NCI-H2081 (cell line): ENCODE measurements around the gene HHIPL1.
"Not testable (repeated sequence)": the region's sequence is repeated elsewhere in the genome, so short reads cannot be mapped to it uniquely, and the experiment has no call there.

Experiments used
- DNase-seq, 2 experiments: peaks; one replicate each; lab custom pipeline; 2025; lab: John Stamatoyannopoulos, UW

Gene HHIPL1

DNA sequence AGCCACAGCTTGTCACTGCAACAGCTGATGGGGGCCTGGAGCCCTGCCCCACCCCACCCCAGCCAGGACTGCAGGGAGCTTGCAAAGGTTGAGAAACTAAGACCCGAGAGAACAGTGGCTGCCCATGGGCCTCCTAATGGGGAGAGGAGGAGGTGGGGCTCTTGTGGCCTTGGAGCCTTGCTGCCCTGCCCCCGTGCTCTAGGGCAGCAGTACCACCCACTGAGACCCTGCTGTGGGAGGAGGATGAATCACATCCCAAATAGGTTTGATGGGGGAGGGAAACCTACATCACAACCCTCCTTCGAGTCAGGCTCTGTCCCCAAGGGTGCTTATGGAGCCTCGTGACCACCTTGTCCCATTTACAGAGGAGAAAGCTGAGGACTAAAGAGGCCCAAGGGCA, 15.9 kb downstream of the HHIPL1 start:
- no peak for DNase-seq

DNA sequence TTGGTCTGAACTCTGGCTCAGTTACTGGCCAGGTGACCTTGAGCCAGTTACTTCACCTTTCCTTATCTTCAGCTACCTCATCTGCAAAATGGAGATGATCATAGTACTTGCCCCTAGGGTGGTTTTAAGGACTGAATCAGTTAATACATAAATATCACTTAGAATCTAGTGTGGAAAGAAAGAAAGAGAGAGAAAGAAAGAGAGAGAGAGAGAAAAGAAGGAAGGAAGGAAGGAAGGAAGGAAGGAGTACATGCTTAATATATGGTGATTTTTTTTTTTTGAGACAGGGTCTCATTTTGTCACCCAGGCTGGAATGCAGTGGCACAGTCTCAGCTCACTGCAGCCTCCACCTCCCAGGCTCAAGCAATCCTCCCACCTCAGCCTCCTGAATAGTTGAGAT, 16.3 kb downstream of the HHIPL1 start:
- not testable (repeated sequence) for DNase-seq

DNA sequence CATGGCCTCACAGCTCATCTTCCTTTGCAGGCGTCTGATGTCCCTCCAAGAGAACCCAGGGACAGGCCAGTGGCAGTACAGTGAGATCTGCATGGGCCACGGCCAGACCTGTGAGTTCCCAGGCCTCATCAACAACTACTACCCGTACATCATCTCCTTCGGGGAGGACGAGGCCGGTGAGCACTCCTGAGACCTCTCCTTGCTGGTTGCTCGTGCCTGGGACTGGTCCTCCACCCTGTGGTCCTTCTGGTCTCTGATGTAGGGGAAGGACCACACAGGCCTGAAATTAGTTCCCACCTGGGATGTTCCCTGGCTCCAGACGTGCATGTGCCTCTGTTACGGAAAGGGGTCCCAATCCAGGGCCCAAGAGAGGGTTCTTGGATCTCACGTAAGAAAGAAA, 17.9 kb downstream of the HHIPL1 start:
- DNase-seq: no peak

DNA sequence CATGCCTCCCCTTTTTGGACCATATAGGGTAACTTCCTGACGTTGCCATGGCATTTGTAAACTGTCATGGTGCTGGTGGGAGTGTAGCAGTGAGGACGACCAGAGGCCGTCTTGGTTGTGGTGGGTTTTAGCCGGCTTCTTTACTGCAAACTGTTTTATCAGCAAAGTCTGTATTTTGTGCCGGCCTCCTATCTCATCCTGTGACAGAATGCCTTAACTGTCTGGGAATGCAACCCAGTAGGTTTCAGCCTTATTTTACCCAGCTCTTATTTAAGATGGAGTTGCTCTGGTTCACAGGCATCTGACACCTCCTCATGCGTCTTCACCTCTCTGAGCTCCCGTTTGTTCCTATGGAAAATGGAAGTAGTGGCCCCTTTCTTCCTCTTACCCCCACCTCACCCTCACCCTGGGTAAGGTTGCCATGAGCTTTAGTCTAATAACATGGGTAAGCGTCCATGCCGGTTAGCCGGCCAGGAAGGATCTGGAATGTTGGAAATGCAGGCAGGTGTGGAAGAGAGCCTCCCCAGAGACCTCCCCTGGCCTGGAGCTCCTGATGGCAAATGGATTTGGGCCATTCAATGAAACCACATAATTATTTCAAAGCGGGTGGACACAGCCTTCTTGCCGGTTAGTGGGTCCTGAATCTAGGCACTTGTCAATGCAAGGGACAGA, 18.6 kb downstream of the HHIPL1 start:
- no peak for DNase-seq

DNA sequence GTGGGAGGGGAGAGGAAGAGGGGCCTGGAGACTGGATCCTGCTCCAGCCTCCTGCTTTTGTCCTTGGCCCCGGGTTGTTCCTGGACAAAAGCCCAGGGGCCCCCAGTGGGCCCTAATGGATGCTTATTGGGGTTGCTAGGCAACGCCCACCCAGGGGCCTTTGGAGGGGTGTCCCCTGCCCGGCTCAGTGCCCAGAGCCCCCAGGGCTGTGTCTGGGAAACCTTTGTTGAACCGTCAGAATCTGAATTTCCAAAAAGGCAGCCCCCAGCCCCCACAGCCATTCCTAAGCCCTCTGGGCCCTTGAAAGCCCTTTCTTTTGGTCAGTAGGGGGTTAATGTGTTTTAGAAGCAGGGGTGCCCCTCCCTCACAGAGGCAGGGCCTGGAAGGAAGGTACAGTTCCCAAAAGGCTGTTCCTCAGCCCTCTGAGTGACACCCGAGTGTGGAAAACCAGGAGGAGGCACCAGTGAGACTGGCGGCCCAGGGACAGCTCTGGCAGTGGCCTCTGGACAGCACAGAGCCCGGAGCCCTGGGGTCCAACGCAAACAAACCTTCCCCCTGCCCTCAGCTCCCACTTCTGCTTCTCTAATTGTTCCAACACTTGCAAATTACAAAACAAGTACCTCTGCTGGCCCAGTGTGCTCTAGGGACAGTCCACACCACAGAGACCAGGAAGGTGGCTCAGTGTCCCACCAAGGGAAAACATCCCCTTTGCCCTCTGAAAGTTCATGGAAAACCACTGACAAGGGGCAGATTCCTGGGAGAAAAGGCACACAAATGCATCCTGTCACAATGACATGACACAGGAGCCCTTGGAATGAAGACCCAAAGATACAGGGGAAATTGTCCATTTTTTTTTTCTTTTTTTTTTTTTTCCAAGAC, 19.4 kb downstream of the HHIPL1 start:
- DNase-seq: peak; percentile 69 to 70

DNA sequence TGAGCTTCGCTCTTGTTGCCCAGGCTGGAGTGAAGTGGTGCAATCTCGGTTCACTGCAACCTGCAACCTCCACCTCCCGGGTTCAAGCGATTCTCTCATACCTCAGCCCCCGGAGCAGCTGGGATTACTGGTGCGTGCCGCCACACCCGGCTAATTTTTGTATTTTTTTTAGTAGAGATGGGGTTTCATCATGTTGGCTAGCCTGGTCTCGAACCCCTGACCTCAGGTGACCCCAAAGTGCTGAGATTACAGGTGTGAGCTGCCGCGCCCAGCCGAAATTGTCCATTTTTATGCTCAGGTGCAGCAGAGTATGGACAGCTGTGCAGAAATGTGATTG, 20.0 kb downstream of the HHIPL1 start:
- no peak for DNase-seq

DNA sequence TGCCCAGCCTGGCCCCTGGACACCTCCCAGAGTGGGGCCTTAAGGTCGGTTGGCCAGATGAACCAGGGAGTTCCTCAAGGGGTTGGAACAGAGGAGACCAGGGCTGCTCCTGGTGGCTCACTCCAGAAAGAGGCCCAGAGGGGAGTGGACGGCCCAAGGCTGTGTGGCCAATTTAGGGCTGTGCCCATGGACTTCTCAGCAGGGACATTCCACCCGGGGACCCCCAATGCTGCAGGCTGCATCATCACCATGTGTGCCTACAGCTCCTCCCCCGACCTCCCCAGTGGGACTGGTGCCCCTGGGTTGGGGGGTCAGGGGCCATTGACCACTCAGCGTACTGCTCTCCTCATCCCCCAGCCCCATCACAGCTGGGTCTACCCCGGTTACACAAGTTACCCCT, 21.6 kb downstream of the HHIPL1 start:
- DNase-seq: no peak

DNA sequence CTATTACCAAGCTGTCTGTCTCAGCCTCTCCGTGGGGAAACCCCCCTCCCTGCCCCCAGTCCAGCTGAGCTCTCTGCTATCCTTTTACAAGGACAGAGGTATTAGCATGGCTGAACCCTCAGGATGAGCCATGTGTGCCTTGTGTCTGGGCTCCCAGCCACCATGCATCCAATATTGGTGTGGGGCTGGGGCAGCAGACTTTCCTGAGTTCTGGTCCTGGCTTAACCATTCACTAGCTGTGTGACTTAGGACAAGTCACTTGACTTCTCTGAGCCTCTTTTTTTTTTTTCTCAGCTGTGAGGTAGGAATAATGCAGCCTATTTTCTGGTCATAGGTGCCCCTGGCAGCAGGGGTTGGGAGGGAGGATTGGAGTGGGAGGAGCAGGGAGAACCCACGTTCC, 22.1 kb downstream of the HHIPL1 start:
- DNase-seq: no peak

DNA sequence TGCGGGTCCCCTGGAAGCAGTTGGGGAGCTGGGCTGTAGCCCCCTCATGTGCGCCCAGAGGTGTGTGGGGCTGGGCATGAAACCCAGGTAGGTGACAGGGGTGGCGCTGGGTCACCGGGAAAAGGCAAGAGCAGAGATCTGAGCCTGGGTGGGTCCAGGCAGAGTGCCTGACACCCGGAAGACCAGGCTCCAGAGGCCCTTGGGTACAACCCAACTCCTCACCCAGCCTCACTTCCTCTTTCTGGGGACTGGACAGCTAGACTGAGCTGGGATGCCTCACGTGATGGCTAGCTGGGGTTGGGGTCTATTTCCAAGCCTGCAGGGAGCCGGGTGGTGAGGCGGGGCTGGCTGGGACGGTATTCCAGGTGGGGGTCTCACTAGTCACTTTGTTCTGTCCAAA, 22.9 kb downstream of the HHIPL1 start:
- DNase-seq: no peak

DNA sequence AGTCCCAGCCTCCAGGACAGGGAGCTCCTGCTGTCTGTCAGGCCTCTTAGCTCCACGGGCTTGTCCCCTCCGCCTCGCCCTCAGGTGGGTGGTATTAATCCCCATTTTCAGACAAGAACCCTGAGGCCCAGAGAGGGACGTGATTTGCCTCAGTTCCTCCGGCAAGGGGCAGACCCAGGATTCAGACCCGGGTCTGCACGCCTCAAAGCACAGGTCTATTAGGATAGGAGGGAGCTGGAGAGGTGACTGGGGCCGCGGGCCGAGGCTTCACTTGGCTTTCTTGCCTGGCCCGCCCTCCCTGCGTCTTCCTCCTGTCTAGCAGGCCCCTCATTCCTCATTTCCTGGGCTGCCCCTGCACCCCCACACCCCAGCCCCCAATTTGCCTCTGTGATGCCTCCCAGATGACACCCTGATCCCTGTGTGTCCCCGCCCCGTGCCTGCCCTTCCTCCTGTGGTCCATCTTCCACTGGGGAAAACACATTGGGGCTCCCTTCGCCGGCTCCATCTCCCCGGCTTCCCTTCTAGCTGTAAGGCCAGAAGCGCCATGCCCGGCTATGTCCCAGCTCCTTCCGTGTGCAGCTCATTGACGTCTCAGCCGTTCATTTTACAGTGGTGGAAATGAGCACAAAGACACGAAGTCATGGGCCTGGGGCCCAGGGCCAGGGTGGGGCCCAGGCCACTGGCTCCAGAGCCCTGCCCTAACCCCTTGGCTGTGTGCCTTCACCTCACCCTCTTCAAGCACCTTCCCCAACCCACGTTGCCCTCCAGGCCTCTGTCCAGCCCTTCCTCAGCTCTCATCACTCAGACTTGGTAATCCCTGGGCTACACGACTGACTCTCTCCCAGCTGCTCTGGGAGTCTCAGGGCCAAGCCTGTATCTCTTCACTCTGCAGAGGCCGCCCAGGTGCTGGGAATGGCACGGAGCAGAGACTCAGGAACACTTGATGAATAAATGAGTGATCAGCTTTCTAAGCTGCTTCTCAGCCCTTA, 23.7 kb downstream of the HHIPL1 start:
- no peak for DNase-seq

DNA sequence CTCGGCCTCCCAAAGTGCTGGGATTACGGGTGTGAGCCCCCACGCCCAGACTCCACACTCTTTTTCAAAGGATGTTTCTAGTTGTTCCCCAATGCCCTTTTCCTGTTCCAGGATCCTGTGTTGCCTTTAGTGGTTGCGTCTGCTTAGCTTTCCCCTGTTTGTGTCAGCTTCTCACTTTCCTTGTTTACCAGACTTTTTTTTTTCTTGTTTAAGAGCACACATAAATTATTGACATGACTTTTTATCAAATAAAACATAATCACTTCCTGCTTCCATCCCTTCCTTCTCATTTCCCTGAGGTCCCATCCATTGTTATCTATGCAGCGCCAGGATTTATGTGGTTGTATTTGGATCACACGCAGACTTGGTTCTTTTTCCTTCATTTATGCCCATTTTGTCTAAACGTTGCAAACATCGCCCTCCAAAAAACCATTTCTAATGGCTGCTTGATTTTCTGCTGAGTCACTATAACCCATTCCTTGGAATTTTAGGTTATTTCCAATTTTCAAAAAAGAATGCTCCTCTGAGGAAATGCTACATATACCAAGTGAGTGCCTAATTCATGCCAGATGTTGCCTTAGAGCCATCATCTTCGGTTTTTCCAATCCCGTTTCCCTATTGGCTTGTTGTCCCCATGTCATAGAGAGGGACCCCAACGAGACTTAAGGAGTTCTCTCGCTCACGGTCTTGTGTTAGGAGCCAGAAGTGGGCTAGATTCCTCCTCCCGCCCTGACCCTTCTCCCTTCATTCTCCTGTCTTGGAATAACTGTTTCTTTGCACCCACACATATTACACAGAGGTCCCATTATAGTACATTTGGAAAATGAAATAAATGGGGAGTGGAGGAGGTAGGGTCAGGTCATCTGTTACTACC, 25.7 kb downstream of the HHIPL1 start:
- DNase-seq: no peak

DNA sequence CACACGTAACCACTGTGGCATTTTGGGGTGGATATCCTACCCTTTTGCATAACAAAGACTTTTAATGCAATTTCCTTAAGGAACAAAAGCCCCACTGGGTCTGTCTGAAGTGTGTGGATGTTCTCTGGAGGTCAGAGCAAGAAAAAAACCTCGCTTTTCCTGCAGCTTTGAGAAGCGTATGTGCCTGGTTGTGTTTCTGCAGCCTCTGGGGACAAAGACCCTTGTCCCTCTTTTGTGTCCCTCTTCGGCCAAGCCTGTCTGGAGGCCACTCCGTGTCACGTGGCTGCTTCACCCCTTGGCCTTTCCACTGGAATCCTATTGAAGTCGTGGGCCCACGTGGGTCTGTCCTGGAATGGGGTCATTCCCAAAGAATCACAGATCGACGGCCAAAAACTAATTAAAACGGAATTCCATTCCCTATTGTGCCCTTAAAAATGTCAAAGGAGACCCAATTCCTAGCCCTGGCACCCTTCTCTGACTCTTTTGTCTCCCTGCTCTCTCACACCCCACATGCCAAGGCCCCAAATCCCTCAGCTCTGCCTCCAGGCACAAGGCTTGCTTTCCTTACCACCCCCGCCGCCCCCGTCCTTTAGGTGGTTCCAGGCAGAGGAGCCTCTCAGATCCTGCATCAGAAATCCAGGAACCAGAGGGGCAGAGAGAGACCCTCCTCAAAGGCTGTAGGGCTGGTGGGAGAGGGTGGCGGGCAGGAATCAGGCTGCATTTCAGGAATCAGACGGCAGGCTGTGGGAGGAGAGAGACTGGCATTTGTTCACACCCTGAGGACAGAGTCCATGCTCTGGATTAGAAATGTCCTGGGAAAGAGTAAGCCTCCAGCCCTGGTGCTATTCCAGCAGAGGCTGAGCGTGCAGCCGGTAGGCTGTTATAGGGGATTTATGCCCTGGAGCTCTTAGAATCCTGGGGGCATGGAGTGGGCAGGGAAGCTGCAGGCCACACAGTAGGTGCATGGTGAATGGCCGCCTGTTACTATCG, 26.6 kb downstream of the HHIPL1 start:
- no peak for DNase-seq

DNA sequence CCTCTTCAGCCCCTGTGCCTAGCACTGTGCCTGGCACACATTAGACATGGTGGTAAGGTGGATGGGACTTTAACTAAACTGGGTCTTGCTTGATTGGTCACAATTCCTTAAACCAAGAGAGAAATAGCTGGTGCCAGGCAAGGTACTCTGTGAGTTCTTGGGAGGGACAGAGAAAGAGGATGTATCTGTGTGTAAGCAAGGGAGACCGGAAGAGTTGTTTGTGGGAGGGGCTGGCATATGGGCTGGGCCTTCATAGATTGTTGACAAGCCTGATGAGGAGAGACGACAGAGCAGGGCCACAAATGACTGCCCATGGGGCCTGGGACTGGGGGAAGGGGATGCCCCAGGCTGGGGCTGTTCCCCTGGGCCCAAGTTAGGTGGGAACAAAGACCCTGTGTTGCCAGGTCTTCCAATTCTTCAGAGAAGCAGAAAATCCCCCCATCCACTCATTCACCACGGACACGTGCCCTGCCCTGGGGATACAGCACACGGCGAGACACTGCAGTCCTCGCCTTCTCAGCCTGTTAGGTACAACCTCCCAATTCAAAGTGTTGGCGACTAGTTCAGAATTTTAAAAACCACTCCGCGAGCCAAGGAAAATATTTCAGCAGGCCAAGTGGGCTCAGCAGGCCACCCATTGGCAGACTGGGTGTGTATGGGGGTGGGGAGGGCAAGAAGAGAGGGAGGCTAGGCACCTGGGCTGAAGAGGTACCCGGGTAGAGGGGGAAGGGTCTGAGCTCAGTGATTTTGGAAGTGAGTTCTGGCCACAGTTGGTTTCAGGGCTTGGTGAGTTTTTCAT, 27.8 kb downstream of the HHIPL1 start:
- no peak for DNase-seq

DNA sequence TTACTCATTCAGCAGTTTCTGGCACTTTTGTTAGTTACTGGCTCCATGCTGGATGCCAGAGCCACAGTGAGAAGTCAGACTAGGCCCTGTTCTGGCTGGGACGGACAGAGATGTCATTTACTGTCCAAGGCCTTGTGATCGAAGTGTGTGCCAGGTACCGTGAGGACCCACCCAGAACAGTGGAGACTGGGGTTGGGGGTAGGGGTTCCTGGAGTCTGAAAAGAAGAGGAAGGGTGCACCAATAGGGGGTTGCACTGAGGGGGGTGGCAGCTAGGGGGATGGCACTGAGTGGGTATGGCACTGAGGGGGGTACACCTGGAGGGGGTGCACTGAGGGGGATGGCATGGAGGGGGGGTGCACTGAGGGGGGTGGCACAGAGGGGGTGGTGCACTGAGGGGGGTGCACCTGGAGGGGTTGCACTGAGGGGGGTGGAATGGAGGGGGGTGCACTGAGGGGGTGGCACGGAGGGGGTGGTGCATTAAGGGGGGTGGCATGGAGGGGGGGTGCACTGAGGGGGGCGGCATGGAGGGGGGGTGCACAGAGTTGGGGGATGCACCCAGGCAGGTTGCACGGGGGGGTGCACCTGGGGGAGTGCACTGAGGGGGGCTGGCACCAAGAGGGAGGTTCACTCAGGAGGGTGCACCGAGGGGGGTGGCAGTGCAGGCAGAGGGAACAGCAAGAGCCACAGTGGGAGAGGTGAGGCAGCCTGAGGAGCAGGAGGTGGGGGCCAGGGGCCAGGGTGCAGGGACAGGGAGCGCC, 28.6 kb downstream of the HHIPL1 start:
- DNase-seq: no peak

DNA sequence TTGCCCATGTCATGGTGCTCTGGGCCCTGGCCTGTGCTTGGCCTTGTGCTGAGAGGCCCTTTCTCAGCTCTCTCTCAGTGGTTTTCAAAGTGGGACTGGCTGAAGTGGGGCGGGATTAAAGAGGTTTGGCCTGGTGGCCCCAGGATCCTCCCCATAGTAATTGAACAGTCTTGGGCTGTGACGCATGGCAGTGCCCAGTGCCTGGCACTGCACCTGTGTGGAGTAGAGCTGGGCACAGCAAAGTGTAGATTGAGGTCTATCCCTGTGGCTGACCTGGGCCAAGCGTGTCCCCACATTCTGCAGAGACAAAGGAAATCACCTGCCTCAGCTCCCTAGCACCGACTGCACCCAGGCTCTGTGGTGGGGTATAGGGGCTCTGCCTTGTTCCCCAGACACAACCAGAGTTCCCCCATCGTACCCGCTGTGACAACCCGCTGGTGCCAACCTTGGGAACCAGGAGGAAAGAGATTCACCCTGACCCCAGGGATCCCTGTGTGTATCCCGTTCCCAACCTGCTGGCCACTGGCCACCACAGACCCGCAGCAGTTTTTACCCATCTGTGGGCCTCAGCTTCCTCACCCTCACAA, 29.2 kb downstream of the HHIPL1 start:
- no peak for DNase-seq

DNA sequence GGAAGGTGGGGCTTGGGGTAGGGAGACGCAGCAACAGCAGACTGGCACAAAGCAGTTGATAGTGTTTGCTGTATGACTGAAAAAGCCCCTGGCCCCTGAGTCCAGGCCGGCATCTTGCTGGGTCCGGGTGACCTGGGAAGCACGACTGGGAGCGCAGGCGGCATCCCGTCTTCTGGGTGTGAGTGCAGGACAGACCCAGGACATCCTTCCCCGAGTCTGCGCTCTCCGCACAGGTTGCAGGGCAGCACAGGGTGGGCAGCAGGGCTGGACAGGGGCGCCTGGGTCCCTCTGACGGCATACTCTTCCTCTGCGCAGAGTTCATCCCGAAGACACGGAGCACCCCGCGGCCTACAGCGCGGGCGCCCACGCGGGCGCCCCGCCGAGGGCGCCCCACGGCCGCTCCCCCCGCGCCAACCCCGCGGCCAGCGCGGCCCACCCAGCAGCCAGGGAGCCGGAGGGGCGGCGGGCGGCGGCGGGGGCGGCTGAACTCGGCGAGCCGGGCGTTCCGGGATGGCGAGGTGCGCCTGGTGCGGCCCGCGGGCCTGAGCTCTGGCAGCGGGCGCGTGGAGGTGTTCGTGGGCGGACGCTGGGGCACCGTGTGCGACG, 29.9 kb downstream of the HHIPL1 start:
- DNase-seq: no peak

DNA sequence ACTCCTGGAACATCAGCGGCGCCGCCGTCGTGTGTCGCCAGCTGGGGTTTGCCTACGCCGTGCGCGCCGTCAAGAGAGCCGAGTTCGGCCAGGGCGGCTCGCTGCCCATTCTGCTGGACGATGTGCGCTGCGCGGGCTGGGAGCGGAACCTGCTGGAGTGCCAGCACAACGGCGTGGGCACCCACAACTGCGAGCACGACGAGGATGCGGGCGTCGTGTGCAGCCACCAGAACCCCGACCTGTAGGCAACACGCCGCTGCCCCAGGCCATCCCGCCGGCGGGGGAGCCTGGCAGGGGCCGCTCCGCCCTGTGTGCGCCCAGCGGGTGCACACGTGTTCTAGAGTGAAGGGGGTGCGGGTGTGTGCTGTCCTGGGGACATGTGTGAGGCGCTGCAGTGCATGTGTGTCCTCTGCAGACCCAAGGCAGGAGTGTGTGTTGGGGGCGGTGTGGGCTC, 30.5 kb downstream of the HHIPL1 start:
- DNase-seq: no peak

DNA sequence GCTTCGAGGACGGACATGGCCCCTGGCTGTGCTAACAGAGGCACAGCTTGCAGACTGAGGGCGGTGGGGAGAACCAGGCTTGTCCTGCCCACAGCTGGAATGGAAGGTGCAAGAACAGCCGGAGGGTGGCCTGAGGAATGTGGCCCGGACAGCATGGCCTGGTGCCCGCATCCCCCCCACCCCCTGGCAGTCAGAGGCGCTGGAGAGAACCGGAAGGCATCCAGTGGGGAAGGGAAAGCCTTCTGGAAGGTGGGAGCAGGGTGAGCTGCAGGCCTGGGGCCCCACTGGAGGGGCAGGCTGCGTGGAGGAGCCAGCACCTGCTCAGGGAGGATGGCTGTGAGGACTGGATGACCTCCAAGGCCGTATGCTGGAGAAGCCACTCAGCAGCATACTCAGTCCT, 31.0 kb downstream of the HHIPL1 start:
- no peak for DNase-seq
